GM20000 (cell line): ENCODE data around the gene ZNF892.
"Not testable (repeated sequence)": the region's sequence is repeated elsewhere in the genome, so short reads cannot be mapped to it uniquely, and the experiment has no call there.

ENCODE experiments used
- DNase-seq: peaks from one replicate; pipeline ENCODE4 v3.0.0; 2012; ENCODE audit warnings: low spot score
- CTCF ChIP-seq: IDR thresholded peaks from 2 replicates; pipeline ENCODE4 v1.5.1; 2012; ENCODE audit warnings: mild to moderate bottlenecking, control low read depth; ENCODE audit errors: extremely low read depth, missing control alignments

Gene ZNF892

GRCh38 chr2:95231723-95232122, 24.4 kb downstream of the ZNF892 start:
- TF ChIP-seq CTCF: peak; percentile 58
- peak; percentile 51 for DNase-seq

- DNase-seq: no peak
Observed at GRCh38 chr2:95232232-95232631, 24.9 kb downstream of the ZNF892 start.

GRCh38 chr2:95234286-95234785, 27.0 kb downstream of the ZNF892 start:
- no peak for DNase-seq
- TF ChIP-seq CTCF: no peak

More at GRCh38 chr2:95232232-95232631, 24.9 kb downstream of the ZNF892 start:
- TF ChIP-seq CTCF: no peak

- no peak for DNase-seq
- no peak for TF ChIP-seq CTCF
Observed at GRCh38 chr2:95234816-95235215, 27.5 kb downstream of the ZNF892 start.

GRCh38 chr2:95238131-95238530, 30.8 kb downstream of the ZNF892 start:
- no peak for TF ChIP-seq CTCF

GRCh38 chr2:95240091-95240490, 32.8 kb downstream of the ZNF892 start:
- no peak for DNase-seq
- no peak for TF ChIP-seq CTCF

More at GRCh38 chr2:95238131-95238530, 30.8 kb downstream of the ZNF892 start:
- DNase-seq: no peak

- TF ChIP-seq CTCF: no peak
- DNase-seq: no peak
Observed at GRCh38 chr2:95240556-95240955, 33.2 kb downstream of the ZNF892 start.

- not testable (repeated sequence) for DNase-seq
Observed at GRCh38 chr2:95242084-95242483, 34.8 kb downstream of the ZNF892 start.
